ENCODE results near the gene NAV2.

Gene NAV2

DNA sequence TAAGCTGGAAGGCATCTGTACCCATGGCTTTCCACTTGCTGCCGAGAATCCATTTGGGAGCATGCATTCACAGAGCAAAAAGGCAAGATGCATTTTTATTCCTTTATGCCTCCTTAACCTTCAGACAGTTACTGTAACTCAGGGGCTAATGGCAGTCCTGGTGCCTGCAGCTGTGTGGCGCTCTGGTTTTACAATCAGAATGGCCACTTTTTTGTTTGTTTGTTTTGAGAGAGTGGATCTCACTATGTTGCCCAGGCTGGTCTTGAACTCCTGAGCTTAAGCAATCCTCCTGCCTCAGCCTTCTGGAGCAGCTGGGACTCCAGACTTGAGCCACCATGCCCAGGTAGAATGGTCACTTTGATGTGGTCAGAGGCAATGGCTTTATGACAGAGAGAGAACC is 101.8 kb downstream of the NAV2 start:
- H3K4me3 ChIP-seq (ENCODE audit: low read depth, low read length): no peak overlapping the region
- DNase-seq (ENCODE audit: low read depth): no peak
- no peak for TF ChIP-seq CTCF (IDR thresholded peaks at IDR 0.05; ENCODE audit: insufficient read depth, low read depth, low read length, missing control alignments)

DNA sequence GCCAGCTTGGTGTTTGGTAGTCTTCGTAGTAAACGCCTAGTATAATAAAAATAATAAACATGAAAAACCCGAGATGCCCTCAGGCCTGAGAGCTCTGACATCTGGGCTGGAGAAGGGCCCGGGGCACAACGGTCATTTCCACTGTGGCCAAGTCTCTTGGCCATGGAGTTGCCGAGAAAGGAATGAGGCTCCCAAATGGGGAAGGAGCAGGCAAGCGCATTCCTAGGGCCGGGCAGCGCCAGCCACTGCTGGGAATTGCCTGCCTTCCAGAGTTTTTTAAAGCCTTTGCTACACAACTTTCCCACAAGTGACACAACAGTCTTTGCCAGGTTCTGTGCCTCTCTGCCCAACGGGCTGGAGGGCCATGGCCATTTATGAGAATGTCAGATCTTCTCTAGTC is 103.4 kb downstream of the NAV2 start:
- no peak overlapping the region for H3K4me3 ChIP-seq (ENCODE audit: low read depth, low read length)
- no peak for TF ChIP-seq CTCF (IDR thresholded peaks at IDR 0.05; ENCODE audit: insufficient read depth, low read depth, low read length, missing control alignments)
- no peak for DNase-seq (ENCODE audit: low read depth)

- H3K4me3 ChIP-seq (ENCODE audit: low read depth, low read length): no peak overlapping the region
- DNase-seq (ENCODE audit: low read depth): no peak
- TF ChIP-seq CTCF (IDR thresholded peaks at IDR 0.05; ENCODE audit: insufficient read depth, low read depth, low read length, missing control alignments): no peak
Measured at GRCh38 chr11:19816817-19817216, 104.2 kb downstream of the NAV2 start.

DNA sequence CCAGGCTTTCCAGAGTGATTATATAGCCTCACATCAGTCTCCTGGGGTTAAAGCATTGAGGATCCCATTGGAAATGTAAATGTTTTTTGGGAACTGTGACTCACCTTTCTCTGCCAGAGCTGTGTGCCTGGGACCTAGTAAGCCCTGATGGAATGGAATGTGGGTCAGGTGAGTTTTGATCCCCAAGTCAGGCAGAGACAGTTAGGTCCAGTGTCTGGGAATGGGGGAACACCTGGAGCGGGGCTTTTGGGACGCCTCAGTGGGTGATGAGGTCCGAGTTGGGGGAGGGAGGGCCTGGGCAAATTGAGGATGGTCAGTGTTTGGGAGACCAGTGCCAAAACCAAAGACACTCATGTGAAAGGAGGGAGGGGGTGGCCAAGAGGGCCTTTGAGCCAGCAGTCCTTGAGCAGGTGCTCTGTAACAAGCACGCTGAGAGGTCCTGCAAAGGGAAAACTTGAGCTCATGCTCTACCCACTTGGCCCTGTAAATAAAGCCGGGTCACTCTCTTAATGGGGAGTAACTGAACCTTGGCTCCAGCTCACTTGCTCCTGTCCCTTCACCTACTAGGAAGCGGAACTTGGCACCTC is 104.7 kb downstream of the NAV2 start:
- H3K4me3 ChIP-seq (ENCODE audit: low read depth, low read length): no peak overlapping the region

DNA sequence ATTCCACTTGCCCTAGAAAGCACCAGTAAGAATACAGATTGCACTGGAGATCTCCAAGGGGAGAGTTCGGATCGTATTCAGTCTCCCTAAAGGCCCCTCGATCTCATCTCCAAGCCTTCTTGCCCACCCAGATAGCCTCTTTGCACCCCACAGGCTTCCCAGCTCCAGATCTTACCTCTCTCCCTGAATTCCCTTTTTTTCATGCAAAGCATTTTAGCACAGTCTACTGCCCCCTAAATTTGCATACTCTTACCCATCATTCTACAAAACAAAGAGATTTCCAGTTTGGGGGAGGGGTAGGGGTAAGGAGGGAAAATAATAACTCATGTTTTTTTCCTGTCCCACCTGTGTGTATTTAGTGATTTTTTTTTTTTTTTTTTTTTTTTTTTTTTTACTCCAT is 105.2 kb downstream of the NAV2 start:
- TF ChIP-seq CTCF (IDR thresholded peaks at IDR 0.05; ENCODE audit: insufficient read depth, low read depth, low read length, missing control alignments): no peak
- DNase-seq (ENCODE audit: low read depth): no peak
- no peak overlapping the region for H3K4me3 ChIP-seq (ENCODE audit: low read depth, low read length)

More for the DNA sequence above, 104.7 kb downstream of the NAV2 start:
- no peak for TF ChIP-seq CTCF (IDR thresholded peaks at IDR 0.05; ENCODE audit: insufficient read depth, low read depth, low read length, missing control alignments)
- no peak for DNase-seq (ENCODE audit: low read depth)

DNA sequence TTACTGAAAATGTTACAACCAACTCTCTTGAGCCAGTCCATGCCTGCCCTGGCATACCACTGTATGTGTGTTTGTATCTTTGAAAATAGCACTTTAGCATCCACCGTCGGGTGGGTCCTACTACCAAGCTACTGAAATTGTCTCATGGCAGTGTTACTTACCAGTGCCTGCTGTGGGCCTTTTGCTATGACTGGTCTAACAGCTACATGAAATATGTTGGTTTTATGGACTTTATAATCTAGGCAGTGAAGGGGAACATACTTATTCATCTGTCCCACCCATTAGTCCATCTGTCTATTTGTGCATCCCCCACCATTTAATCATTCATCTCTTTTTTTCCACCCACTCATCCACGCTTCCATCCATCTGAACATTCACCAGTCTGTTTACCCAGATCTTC is 106.0 kb downstream of the NAV2 start:
- no peak overlapping the region for H3K4me3 ChIP-seq (ENCODE audit: low read depth, low read length)
- TF ChIP-seq CTCF (IDR thresholded peaks at IDR 0.05; ENCODE audit: insufficient read depth, low read depth, low read length, missing control alignments): no peak
- DNase-seq (ENCODE audit: low read depth): no peak

GRCh38 chr11:19819148-19819547 is 106.5 kb downstream of the NAV2 start:
- no peak overlapping the region for H3K4me3 ChIP-seq (ENCODE audit: low read depth, low read length)
- TF ChIP-seq CTCF (IDR thresholded peaks at IDR 0.05; ENCODE audit: insufficient read depth, low read depth, low read length, missing control alignments): no peak
- DNase-seq (ENCODE audit: low read depth): no peak
